Endothelial cell of umbilical vein (primary cell): Measurements from ENCODE around the gene MEIOSIN. TPM values are rescaled to one million over a fixed set of nuclear protein-coding genes. Genes with fewer than 3 reads are reported as not detected.

Experiments used
- BruUV-seq: library from RNA; stranded (reverse); fragments of 400-500 nt; replicated peaks from 2 replicates; lab custom pipeline; 2021; lab: Mats Ljungman, UMichigan
- CTCF ChIA-PET: fragments of 300-600, 350-600 bp; sonication (Branson Sonifier 250); formaldehyde crosslinking; loops from one replicate; lab custom pipeline; 2021; ENCODE audit warnings: antibody characterized with exemption, inconsistent platforms; lab: Charles Lee
- POLR2A ChIA-PET: fragments of 300-600, 350-600 bp; sonication (Branson Sonifier 250); formaldehyde crosslinking; loops from one replicate; lab custom pipeline; 2021; ENCODE audit warnings: antibody characterized with exemption, inconsistent platforms; lab: Charles Lee
- DNase-seq: peaks from one replicate; pipeline ENCODE4 v3.0.0-alpha.2; 2011; ENCODE audit warnings: low read depth, low spot score
- FAIRE-seq: peaks from 2 replicates; lab custom pipeline; 2011; peaks lifted over from hg19 to GRCh38; lab: Jason Lieb, UNC
- H2AFZ ChIP-seq: 2 replicates; pipeline ENCODE4 v1.6.0; 2012; ENCODE audit warnings: low read depth, low read length, control low read depth, inconsistent platforms
- H3K27ac ChIP-seq: 2 replicates; pipeline ENCODE4 v1.5.1; 2011; ENCODE audit warnings: low read depth, mild to moderate bottlenecking, control low read depth, low read length, moderate library complexity; ENCODE audit not compliant: insufficient read depth
- H3K27me3 ChIP-seq, 2 experiments: 2 replicates each; pipeline versions ENCODE4 v1.6.0 to v1.6.1; 2011; ENCODE audit warnings: low read length in 2 of 2, mixed read lengths in 1 of 2; ENCODE audit not compliant: control insufficient read depth in 2 of 2, insufficient read depth in 2 of 2
- H3K36me3 ChIP-seq, 2 experiments: 2 replicates in 1 of 2; 3 replicates in 1 of 2; pipeline ENCODE4 v1.5.1; 2011; ENCODE audit warnings: low read length in 2 of 2, mild to moderate bottlenecking in 1 of 2, moderate library complexity in 1 of 2; ENCODE audit not compliant: control insufficient read depth in 2 of 2, insufficient read depth in 2 of 2; ENCODE audit errors: extremely low read depth in 1 of 2
- H3K4me1 ChIP-seq: 3 replicates; pipeline ENCODE4 v1.5.1; 2011; ENCODE audit warnings: mild to moderate bottlenecking, low read length; ENCODE audit not compliant: control insufficient read depth, insufficient read depth; ENCODE audit errors: extremely low read depth
- H3K4me2 ChIP-seq: 2 replicates; pipeline ENCODE4 v1.6.1; 2011; ENCODE audit warnings: low read length, control low read depth, mixed read lengths; ENCODE audit not compliant: insufficient read depth
- H3K4me3 ChIP-seq, 3 experiments: fragments of 200-600 bp in 1 of 3; sonication (generic), shearing (Covaris generic) in 1 of 3; replicated peaks in 1 of 3; 2 replicates each; pipeline ENCODE4 v1.5.1; 2011 to 2016; ENCODE audit warnings: control low read depth in 3 of 3, low read length in 3 of 3, mild to moderate bottlenecking in 2 of 3, inconsistent platforms in 1 of 3, low read depth in 1 of 3, moderate library complexity in 1 of 3; ENCODE audit not compliant: insufficient read depth in 1 of 3
- H3K79me2 ChIP-seq: 2 replicates; pipeline ENCODE4 v1.6.0; 2012; ENCODE audit warnings: low read length, inconsistent platforms; ENCODE audit not compliant: control insufficient read depth, insufficient read depth
- H3K9ac ChIP-seq: replicated peaks from 2 replicates; pipeline ENCODE3; 2011; ENCODE audit warnings: low read length, control low read depth; ENCODE audit not compliant: insufficient read depth; ENCODE audit errors: extremely low read depth
- H3K9me1 ChIP-seq: replicated peaks from 3 replicates; pipeline ENCODE4 v1.6.0; 2011; ENCODE audit warnings: mild to moderate bottlenecking, low read length; ENCODE audit not compliant: control insufficient read depth, insufficient read depth; ENCODE audit errors: extremely low read depth
- H3K9me3 ChIP-seq: replicated peaks from 2 replicates; pipeline ENCODE4 v1.5.1; 2012; ENCODE audit warnings: low read length, inconsistent platforms; ENCODE audit not compliant: control insufficient read depth, insufficient read depth
- H4K20me1 ChIP-seq: replicated peaks from 2 replicates; pipeline ENCODE3; 2011; ENCODE audit warnings: mild to moderate bottlenecking, low read length; ENCODE audit not compliant: control insufficient read depth, insufficient read depth; ENCODE audit errors: extremely low read depth
- EZH2 ChIP-seq: IDR thresholded peaks from 2 replicates; pipeline ENCODE4 v1.6.1; 2012; ENCODE audit warnings: borderline replicate concordance, low read depth, mild to moderate bottlenecking, moderate library complexity, low read length, inconsistent platforms; ENCODE audit not compliant: severe bottlenecking
- MYC ChIP-seq: IDR thresholded peaks from one replicate; pipeline ENCODE4 v1.6.1; 2011; ENCODE audit warnings: mild to moderate bottlenecking, low read depth, low read length
- POLR2A ChIP-seq: IDR thresholded peaks from 2 replicates; pipeline ENCODE4 v1.6.1; 2012; ENCODE audit warnings: low read depth, mild to moderate bottlenecking, control low read depth, low read length
- POLR2AphosphoS5 ChIP-seq: IDR thresholded peaks from 2 replicates; pipeline ENCODE4 v1.6.1; 2012; ENCODE audit warnings: low read depth, mild to moderate bottlenecking, control low read depth, low read length, moderate library complexity; ENCODE audit not compliant: insufficient read depth
- dilution Hi-C: fragments of 300-500 bp; cut with MboI; formaldehyde crosslinking; loops from one replicate; pipeline ENCODE4 v1.15.0; 2019; ENCODE audit warnings: low sequenced_read_pairs; ENCODE audit not compliant: extremely low pct_ligation_motif_present
- intact Hi-C: fragments of 100-400 bp; cut with micrococcal nuclease; formaldehyde crosslinking; loops from one replicate; pipeline ENCODE4 v1.10.0; 2022
- polyA plus RNA-seq, 4 experiments: library from polyadenylated mRNA; depleted of rRNA in 3 of 4; stranded (reverse) in 3 of 4; unstranded in 1 of 4; fragments of >200 nt; gene quantifications; 2 replicates each; pipeline versions ENCODE4 v1.2.1 to v1.2.3, GENCODE V29; 2011 to 2012; ENCODE audit warnings: missing spikeins in 1 of 4
- total RNA-seq: library from RNA; stranded (reverse); gene quantifications from 2 replicates; pipeline ENCODE4 v1.2.3, GENCODE V29; 2021

Gene MEIOSIN
- total and polyA plus RNA-seq, 2 donors (not counting 3 experiments of a cell fraction or from before 2014, with no cell fraction given), result not detected

- DNase-seq (peak; percentile 100), FAIRE-seq (peak; percentile 99)
- H3K4me1 ChIP-seq, result peaks cover 9% of the 10 kb centered on the region
- peak within 1 kb of the TSS; percentile 80 for H2AFZ ChIP-seq
- ChIA-PET CTCF (interaction anchor here (0.6 to 5.1 kb wide), 32 partner anchors 9 to 253 kb away, joined by 3 to 56 read pairs (median 6); partner anchors contain the start of genes FBXO46, GIPR, MEIOSIN and SIX5), POLR2A (interaction anchor here (0.5 to 1.8 kb wide), 8 partner anchors 15 to 1138 kb away, joined by 3 to 10 read pairs (median 4); partner anchors contain the start of gene SIX5)
- BruUV-seq, result TSS peak; percentile 71
- intact Hi-C loops (loop anchor here (1.0 to 5.0 kb wide), 9 partner anchors 11 to 265 kb away; partner anchors contain the start of gene FBXO46), dilution Hi-C loops (no loop called here)
- TF ChIP-seq POLR2A (peak; percentile 76), POLR2AphosphoS5 (peak; percentile 73), EZH2 (no peak), MYC (no peak)
- peak within 1 kb of the TSS; percentile 74 for H3K4me2 ChIP-seq
- H3K27ac ChIP-seq, result peak within 1 kb of the TSS; percentile 82
- H3K4me3 ChIP-seq, result peak within 1 kb of the TSS; percentile 70 to 93 (median 85)
- H3K9me3 ChIP-seq, result no peaks in the 10 kb centered on the region
- H3K9me1 ChIP-seq, result no peaks in the 10 kb centered on the region
- H3K9ac ChIP-seq, result peak within 1 kb of the TSS; percentile 88
- no peaks in the 10 kb centered on the region for H4K20me1 ChIP-seq
- H3K27me3 ChIP-seq, result no peaks in the 10 kb centered on the region
- H3K79me2 ChIP-seq, result peaks cover 24% of the 10 kb centered on the region
- H3K36me3 ChIP-seq, result peaks cover 6 to 13% of the 10 kb centered on the region in 2 experiments
Measured at GRCh38 chr19:45692187-45693105, 40.8 kb upstream of the MEIOSIN start, which contains the start of gene QPCTL. Gene QPCTL (plus strand): TSS chr19:45692666. CDS start chr19:45692704, 38 bp downstream.
